Measurements from ENCODE around the gene SPN.
"Not testable (repeated sequence)": the region's sequence is repeated elsewhere in the genome, so short reads cannot be mapped to it uniquely, and the experiment has no call there.

Gene SPN

GRCh38 chr16:29675811-29676643, 13.0 kb downstream of the SPN start:
- DNase-seq: peak in 2 of 51 donors; percentile 10 to 11

DNA sequence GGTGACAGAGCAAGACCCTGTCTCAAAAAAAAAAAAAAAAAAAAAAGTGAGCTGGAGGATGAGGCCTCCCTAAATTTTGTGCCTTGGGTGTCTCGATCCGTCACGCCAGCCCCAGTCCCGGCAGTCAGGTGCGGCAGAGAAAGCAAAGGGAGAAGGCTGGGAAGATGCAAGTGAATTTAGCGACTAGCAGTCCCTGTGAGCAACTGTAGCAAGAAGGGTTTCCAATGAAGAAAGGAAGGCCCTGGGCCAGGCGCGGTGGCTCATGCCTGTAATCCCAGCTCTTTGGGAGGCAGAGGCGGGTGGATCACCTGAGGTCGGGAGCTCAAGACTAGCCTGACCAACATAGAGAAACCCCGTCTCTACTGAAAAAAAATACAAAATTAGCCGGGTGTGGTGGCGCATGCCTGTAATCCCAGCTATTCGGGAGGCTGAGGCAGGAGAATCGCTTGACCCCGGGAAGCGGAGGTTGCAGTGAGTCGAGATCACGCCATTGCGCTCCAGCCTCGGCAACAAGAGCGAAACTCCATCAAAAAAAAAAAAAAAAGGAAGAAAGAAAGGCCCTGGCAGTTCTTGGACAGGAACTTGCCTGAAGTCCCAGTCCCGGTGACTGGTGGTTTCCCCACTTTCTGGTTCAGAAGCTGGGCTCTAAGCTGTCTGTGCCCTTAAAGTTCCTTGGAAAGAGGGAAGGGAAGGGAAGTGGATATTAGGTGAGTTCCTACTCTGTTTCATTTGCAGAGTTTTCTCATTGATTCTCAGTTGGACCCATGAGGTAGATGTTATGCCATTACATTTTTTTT, 14.1 kb downstream of the SPN start:
- no peak for DNase-seq

DNA sequence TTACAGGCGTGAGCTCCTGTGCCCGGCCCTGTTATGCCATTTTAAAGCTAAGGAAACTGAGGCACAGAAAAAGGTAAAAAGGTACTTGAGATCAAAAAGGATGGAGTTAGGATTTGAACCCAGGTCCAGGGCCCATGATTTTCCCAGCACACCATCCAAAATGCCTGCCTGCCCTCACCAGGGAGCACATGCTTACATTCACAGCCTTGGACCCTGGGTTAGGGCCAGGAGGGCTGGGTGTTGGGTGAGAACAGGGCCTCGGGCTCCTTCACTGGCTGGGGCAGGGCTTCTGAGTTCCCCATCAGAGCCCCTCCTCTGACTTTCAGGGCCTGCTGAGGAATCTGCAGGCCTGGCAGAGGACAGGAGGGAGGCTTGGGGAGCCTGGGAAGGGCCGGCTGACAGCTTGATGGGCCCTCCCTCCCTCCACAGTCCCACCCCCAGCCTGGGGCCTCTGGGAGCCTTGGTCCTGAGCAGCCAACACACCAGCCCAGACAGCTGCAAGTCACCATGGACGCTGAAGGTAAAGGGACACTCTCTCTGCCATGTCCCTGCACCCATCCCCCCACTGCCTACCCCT, 15.7 kb downstream of the SPN start, which contains the start of gene QPRT:
TSS of gene QPRT (plus strand) at position 490 of the 577 bp plus-strand sequence. CDS start at position 508, 18 bp downstream.
- DNase-seq: peak in 31 of 51 donors; percentile 10 to 67 (median 43)

DNA sequence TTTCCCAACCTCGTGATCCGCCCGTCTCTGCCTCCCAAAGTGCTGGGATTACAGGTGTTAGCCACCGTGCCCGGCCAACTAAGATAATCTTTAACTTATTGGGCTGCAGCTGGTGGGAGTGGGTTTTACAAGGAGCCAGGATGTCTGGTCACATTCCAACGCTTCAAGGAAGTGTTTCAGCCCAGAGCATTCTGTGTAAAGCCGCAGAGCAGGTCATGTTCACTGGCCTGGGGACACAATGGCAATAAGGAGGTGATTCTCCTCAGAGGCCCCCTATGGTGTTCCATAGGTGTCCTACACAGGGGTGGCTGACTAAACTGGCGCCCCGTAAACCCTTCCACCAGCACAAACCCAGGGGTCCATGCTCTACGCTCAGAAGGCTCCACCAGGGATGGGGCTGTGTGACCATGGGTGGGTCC, 17.1 kb downstream of the SPN start:
- DNase-seq: no peak

- DNase-seq: peak in 2 of 51 donors; percentile 14 to 33
Measured at GRCh38 chr16:29683543-29684090, 20.6 kb downstream of the SPN start.

- no peak for DNase-seq
Measured at GRCh38 chr16:29684679-29685078, 21.6 kb downstream of the SPN start.

DNA sequence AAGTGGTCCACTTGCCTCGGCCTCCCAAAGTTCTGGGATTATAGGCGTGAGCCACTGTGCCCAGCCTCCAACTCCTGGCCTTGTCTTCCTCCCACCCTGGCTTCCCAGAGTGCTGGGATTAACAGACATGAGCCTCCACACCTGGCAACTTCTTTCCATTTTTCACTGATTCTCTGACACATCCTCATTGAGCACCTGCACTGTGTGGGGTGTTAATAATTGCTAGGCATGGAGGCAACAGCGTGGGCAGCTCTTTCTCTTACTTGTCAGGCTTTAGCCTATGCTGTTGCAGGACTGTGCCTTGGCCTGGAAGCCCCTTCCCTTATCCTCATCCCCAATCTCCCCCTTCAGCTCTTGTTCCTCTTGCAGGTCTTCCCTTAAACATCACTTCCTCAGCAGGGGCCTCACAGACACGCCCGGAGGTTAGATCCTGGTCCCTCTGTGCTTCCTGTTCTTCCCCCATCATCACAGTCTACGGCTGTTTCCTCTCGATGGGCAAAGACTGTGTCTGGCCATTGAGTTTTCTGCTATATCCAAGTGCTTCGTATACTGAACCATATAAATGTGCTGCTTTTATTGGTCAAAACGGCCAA, 23.8 kb downstream of the SPN start:
- DNase-seq: peak in 1 of 51 donors; percentile 29

- DNase-seq: no peak
Measured at GRCh38 chr16:29687755-29688154, 24.7 kb downstream of the SPN start.

GRCh38 chr16:29688172-29688571, 25.1 kb downstream of the SPN start:
- DNase-seq: no peak

DNA sequence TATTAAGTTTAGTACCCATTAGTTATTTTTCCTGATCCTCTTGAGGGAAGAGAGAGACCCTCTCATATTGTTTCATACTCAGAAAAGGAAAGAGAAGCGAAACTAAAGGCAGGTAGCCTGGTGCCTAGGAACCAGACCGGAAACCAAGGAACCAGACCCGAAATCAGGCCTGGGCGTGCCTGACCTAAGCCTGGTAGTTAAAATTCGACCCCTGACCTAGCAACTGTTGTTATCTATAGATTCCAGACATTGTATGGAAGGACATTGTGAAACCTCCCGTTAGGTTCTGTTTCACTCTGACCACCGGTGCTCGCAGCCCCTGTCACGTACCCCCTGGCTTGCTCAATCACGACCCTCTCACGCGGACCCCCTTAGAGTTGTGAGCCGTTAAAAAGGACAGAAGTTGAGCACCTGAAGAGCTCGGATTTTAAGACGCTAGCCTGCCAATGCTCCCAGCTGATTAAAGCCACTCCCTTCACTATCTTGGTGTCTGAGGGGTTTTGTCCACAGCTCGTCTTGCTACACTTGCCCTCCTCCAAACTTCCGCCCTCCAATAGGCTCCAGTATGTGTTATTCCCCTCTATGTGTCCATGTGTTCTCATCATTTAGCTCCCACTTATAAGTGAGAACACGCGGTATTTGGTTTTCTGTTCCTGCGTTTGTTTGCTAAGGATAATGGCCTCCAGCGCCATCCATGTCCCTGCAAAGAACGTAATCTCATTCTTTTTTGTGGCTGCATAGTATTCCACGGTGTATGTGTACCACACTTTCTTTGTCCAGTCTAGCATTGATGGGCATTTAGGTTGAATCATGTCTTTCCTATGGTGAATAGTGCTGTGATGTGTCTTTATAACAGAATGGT, 26.7 kb downstream of the SPN start:
- not testable (repeated sequence) for DNase-seq

DNA sequence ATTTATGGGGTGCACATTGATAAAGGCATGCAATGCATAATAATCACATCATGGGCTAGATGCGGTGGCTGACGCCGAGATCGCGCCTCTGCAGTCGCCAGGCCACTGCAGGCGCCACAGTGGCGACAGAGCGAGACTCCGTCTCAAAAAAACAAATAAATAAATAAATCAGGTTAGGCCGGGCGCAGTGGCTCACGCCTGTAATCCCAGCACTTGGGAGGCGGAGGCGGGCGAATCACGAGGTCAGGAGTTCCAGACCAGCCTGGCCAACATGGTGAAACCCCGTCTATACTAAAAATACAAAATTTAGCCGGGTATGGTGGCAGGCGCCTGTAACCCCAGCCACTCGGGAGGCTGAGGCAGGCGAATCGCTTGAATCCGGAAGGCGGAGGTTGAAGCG, 29.6 kb downstream of the SPN start:
- DNase-seq: not testable (repeated sequence)

DNA sequence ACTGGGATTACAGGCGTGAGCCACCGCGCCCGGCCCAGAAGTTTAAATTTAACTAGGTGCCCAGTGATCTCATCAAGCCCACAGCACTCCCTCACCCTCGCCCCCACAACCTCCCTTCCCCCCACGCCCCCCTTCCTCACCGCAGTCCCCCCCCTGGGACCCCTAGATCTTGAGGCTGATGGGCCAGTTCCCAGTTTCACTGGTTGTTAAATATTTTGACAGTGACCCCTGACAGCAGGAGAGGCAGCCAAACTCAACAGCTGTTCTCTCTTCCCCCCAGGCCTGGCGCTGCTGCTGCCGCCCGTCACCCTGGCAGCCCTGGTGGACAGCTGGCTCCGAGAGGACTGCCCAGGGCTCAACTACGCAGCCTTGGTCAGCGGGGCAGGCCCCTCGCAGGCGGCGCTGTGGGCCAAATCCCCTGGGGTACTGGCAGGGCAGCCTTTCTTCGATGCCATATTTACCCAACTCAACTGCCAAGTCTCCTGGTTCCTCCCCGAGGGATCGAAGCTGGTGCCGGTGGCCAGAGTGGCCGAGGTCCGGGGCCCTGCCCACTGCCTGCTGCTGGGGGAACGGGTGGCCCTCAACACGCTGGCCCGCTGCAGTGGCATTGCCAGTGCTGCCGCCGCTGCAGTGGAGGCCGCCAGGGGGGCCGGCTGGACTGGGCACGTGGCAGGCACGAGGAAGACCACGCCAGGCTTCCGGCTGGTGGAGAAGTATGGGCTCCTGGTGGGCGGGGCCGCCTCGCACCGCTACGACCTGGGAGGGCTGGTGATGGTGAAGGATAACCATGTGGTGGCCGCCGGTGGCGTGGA, 31.5 kb downstream of the SPN start:
- DNase-seq: peak in 16 of 51 donors; percentile 8 to 33 (median 21)

DNA sequence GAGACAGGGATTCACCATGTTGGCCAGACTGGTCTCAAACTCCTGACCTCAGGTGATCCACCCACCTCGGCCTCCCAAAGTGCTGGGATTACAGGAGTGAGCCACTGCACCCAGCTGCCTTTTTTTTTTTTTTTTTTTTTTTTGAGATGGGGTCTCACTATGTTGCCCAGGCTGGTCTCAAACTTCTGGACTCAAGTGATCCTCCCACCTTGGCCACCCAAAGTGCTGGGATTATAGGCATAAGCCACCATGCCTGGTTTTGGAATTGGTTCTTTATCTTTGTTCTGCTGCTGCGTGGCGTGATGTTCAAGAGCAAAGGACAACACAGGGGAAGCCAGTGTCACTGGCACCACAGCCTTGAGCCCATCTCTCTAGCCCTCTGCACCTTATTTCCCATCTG, 32.6 kb downstream of the SPN start:
- DNase-seq: not testable (repeated sequence)

GRCh38 chr16:29696881-29697331, 33.9 kb downstream of the SPN start:
- no peak for DNase-seq

GRCh38 chr16:29697391-29697790, 34.3 kb downstream of the SPN start:
- no peak for DNase-seq

- no peak for DNase-seq
Measured at GRCh38 chr16:29698042-29698441, 35.0 kb downstream of the SPN start.

GRCh38 chr16:29698484-29699323, 35.7 kb downstream of the SPN start:
- DNase-seq: no peak

All from hypothalamus (tissue), 51 donors.